Fibroblast of skin of scalp (primary cell): Measurements from ENCODE around the gene CEP19.
A peak's percentile ranks its signal among the peaks of the same experiment; 100 is the strongest.

Source experiments
- DNase-seq: peaks from one replicate; pipeline ENCODE4 v3.0.0-alpha.2; 2013

The CEP19 gene

GRCh38 chr3:196662711-196663571 is 49.1 kb downstream of the CEP19 start:
- DNase-seq = peak; percentile 51

- DNase-seq = no peak
These were observed 50.0 kb downstream of the CEP19 start for GRCh38 chr3:196662033-196662432.

- DNase-seq = no peak
These were observed 50.6 kb downstream of the CEP19 start for GRCh38 chr3:196661400-196661799.

- no peak for DNase-seq
These were observed 51.5 kb downstream of the CEP19 start for GRCh38 chr3:196660381-196661166.

GRCh38 chr3:196659901-196660351 is 52.1 kb downstream of the CEP19 start:
- DNase-seq = no peak
